HTERT RPE-1 (cell line): ENCODE data around the gene AQP1.

Experiments used
- in situ Hi-C: fragments of 300-500 bp; cut with MboI; formaldehyde crosslinking; loops from 4 replicates; pipeline ENCODE4 v1.14.3; 2020; ENCODE audit warnings: low sequenced_read_pairs

The AQP1 gene

DNA sequence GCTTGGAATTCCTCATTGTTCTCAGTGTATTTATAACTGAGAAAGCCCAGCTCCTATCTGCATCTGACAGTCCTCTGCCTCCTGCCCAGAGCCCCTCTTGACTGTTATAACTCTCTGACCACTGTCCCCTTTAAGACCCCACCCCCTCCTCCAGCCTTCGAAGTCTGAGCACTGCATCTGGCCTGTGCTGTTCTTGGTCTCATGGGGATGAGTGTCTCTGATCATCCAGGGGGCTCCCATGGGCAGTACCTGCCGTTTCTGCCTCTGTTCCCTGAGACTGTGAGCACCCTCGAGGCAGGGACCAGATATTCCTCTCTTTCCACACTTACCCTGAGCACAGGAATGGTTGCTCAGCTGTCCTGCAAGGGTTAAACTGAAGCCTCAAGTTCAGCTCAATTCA lies 59.8 kb downstream of the AQP1 start:
- in situ Hi-C loops: no loop called here

DNA sequence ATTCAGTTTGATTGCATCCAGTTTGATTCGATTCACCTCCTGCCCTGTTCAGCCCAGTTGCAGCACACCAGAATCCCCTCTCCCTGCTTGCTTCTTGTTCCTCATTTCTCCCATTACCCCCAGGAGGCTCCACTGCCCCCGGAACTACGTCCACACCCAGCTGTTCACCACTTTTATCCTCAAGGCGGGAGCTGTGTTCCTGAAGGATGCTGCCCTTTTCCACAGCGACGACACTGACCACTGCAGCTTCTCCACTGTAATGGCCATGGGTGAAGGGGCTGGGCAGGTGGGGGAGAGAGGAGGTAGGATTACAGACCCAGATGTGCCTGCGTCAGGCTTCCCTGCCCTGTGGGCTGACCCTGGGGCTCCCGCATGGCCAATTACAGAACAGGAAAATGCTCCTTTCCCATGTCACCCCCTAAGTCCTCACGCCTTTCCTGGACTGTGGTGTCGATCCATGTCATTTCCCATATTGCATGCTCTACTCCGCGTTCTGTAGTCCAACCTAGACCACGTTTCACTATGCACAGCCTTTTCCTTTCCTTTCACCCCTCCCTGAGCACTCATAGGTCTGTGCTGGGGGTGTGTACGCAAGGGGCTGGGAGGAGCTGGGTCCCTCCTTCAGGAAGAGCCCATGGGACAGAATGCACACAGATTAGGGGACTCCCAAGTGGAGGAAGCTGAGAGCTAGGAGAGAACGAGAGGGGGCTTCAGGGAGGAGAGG lies 60.3 kb downstream of the AQP1 start:
- in situ Hi-C loops: no loop called here

DNA sequence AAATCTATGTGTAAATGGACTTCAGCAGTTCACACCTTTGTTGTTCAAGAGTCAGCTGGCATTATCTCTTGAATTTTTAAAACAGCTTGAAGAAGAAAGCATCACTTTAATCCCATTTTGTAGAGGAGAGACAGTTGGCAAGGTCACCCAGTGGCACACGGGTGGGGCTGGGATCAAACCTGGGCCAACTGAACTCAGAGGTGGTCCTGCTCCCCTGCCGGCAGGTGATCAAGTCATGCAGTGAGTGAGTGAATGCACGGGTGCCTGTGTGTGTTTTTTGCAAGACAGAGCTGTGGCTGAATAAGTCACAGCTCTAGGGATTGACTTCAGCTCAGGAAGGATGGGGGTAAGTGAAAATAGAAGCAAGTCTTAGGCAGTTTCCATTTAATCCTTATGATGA lies 61.6 kb downstream of the AQP1 start:
- in situ Hi-C loops: no loop called here

DNA sequence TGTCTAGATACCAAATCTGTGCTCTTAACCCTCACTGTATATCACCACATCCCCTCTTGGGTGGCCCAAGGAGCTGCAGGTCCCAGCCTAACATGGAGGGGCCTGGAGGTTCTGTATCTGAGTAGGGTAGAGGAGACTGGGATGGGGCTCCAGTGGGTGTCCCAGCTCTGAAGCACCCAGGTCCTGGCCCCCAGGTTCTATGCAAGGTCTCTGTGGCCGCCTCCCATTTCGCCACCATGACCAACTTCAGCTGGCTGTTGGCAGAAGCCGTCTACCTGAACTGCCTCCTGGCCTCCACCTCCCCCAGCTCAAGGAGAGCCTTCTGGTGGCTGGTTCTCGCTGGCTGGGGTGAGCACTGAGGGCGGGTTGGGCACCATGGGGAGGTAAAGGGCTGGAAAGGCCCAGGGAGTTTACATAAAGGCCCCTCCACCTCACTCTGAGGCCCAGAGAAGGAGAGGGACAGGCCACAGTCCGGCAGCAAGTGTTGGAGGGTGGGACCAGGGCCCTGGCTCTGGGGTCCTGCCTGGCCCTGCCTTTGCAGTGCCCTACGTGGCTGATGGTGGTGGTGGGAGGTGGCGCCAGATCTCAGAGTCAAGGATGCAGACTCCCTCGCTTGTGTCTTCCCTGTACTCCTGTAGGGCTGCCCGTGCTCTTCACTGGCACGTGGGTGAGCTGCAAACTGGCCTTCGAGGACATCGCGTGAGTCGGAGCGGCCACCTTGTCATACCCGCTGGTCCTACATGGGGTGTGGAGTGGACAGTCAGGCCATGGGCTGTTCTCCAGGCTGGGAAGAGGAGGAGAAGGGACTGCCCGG lies 62.3 kb downstream of the AQP1 start:
- in situ Hi-C loops: no loop called here

DNA sequence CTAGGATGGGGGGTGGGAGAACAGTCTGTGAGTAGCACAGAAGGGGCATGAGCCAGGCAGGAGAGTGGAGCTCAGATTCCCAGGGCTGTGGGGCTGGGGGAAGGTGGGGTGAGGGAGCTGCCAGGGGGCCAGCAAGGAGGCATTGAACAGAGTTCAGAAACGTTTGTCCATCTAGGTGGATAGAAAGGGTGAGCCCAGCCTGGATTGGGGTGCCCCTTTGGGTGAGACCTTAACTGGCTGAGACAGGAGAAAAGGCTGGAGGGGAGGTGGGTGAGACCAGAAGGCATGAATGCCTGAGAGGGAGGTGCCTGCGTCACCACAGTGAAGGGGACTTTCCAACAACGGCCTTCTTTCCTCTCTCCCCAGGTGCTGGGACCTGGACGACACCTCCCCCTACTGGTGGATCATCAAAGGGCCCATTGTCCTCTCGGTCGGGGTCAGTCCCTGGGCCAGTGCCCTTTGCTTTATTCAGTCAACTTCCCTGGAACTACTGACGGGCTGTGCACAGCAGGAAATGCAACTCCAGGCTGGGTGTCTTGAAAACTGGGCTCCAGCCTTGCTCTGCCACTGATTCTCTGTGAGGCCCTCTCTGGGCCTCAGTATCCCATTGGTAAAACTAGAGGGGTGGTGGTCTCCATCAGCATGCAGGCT lies 63.1 kb downstream of the AQP1 start:
- in situ Hi-C loops: no loop called here
